H1 (cell line): Measurements from ENCODE around the gene OR8H2.

Experiments
- CEBPB ChIP-seq: IDR thresholded peaks from 2 replicates; pipeline ENCODE4 v1.6.1; 2012; ENCODE audit warnings: low read depth, low read length
- GABPA ChIP-seq: IDR thresholded peaks from 2 replicates; pipeline ENCODE4 v1.6.1; 2011; ENCODE audit warnings: mild to moderate bottlenecking, low read length, moderate library complexity, borderline replicate concordance; ENCODE audit not compliant: insufficient read depth
- RXRA ChIP-seq: IDR thresholded peaks from 2 replicates; pipeline ENCODE4 v1.6.1; 2011; ENCODE audit warnings: low read depth, mild to moderate bottlenecking, low read length, moderate library complexity; ENCODE audit not compliant: insufficient read depth
- TBP ChIP-seq: IDR thresholded peaks from 2 replicates; pipeline ENCODE4 v1.6.1; 2011; ENCODE audit warnings: low read depth, low read length, improper control_type of control experiment
- TF ChIP-seq, protein P1 (sequence below), 3 experiments: IDR thresholded peaks; 1 replicate in 2 of 3; 2 replicates in 1 of 3; pipeline versions ENCODE4 v1.5.1 to v1.6.1; 2011; ENCODE audit warnings: low read length in 3 of 3, mild to moderate bottlenecking in 3 of 3, inconsistent platforms in 2 of 3, low read depth in 1 of 3, moderate library complexity in 1 of 3; ENCODE audit not compliant: insufficient read depth in 1 of 3; ENCODE audit errors: control extremely low read depth in 1 of 3
- TF ChIP-seq, protein P2 (sequence below): IDR thresholded peaks from 2 replicates; pipeline ENCODE4 v1.6.1; 2011; ENCODE audit warnings: low read length, improper control_type of control experiment
- TF ChIP-seq, protein P3 (sequence below): IDR thresholded peaks from 2 replicates; pipeline ENCODE4 v1.6.1; 2012; ENCODE audit warnings: inconsistent platforms

DNA sequence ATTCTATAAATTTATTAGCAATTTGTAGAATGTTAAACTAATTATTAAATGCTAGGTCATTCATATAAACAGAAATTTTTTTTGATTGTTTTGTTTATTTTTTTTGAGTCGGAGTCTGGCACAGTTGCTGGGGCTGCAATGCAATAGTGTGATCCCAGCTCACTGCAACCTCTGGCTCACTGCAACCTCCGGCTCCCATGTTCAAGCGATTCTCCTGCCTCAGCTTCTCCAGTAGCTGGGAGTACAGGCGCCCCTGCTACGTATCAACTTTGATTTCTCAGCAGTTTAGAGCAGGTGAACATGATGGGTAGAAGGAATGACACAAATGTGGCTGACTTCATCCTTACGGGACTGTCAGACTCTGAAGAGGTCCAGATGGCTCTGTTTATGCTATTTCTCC lies 18.6 kb downstream of the OR8H2 start, which contains the start of gene OR8H3:
- TF ChIP-seq, protein P1, sequence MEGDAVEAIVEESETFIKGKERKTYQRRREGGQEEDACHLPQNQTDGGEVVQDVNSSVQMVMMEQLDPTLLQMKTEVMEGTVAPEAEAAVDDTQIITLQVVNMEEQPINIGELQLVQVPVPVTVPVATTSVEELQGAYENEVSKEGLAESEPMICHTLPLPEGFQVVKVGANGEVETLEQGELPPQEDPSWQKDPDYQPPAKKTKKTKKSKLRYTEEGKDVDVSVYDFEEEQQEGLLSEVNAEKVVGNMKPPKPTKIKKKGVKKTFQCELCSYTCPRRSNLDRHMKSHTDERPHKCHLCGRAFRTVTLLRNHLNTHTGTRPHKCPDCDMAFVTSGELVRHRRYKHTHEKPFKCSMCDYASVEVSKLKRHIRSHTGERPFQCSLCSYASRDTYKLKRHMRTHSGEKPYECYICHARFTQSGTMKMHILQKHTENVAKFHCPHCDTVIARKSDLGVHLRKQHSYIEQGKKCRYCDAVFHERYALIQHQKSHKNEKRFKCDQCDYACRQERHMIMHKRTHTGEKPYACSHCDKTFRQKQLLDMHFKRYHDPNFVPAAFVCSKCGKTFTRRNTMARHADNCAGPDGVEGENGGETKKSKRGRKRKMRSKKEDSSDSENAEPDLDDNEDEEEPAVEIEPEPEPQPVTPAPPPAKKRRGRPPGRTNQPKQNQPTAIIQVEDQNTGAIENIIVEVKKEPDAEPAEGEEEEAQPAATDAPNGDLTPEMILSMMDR (IDR thresholded peaks at IDR 0.05; ENCODE audit: control extremely low read depth in 1 of 3, insufficient read depth in 1 of 3, low read depth in 1 of 3, low read length in 3 of 3): no peak
- TF ChIP-seq, protein P2, sequence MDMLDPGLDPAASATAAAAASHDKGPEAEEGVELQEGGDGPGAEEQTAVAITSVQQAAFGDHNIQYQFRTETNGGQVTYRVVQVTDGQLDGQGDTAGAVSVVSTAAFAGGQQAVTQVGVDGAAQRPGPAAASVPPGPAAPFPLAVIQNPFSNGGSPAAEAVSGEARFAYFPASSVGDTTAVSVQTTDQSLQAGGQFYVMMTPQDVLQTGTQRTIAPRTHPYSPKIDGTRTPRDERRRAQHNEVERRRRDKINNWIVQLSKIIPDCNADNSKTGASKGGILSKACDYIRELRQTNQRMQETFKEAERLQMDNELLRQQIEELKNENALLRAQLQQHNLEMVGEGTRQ: no peak
- TF ChIP-seq GABPA (no peak), RXRA (no peak), TBP (no peak), CEBPB (no peak)
- TF ChIP-seq, protein P3, sequence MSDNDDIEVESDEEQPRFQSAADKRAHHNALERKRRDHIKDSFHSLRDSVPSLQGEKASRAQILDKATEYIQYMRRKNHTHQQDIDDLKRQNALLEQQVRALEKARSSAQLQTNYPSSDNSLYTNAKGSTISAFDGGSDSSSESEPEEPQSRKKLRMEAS: no peak
